ENCODE results near the gene CYLD. TPM values are rescaled to one million over a fixed set of nuclear protein-coding genes. Genes with fewer than 3 reads are reported as not detected.
A peak's percentile ranks its signal among the peaks of the same experiment; 100 is the strongest.

The CYLD gene
- 34.5 TPM for polyA plus RNA-seq (ENCODE audit: insufficient read length)

GRCh38 chr16:50741781-50742575 is at the start of gene CYLD:
Gene CYLD (plus strand): TSS chr16:50742086. CDS start chr16:50749699, 7,613 bp downstream.
- peak; percentile 99 for DNase-seq

DNA sequence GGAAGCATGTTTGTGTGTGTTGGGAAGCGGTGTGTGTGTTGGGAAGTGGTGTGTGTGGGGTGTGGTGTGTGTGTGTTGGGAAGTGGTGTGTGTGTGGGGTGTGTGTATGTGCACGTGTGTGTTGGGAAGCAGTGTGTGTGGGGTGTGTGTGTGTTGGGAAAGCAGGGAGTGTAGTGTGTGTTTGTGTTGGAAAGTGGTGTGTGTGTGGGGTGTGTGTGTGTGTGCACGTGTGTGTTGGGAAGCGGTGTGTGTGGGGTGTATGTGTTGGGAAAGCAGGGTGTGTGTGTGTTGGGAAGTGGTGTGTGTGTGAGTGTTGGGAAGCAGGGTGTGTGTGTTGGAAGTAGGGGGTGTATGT is 49.3 kb upstream of the CYLD start:
- DNase-seq, result no peak

DNA sequence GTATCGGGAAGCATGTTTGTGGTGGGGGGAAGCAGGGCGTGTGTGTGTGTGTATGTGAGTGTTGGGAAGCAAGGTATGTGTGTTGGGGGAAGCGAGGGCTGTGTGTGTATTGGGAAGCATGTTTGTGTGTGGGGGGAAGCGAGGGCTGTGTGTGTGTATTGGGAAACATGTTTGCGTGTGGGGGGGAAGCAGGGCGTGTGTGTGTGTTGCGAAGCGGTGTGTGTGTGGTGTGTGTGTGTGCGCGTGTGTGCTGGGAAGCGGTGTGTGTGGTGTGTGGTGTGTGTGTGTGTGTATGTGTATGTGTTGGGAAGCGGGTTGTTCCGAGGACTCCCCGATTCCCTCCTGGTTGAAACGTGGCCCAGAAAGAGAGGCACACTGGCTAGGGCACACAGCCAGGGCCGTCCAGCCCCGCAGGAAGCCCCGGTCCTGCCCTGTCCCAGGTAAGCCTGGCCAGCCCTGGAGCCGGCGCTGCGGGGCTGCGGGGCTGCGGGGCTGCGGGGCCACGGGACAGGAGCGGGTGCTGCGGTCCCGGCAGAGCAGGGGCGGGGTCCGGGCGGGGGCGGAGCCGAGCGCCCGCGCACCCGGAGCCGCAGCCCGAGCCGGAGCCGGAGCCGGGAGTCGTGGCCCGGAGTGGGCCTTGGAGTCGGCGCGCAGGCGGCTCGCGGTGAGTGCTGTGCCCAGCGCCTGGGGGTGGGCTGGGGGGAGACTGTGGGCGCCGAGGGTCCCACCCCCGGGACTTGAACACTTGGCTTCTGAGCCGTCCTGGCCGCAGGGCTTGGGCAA is 48.7 kb upstream of the CYLD start, which contains the start of gene NOD2:
Gene NOD2 (plus strand): TSS at position 608 of the 783 bp plus-strand sequence. CDS start 5,890 bp downstream, outside the sequence.
- DNase-seq, result no peak

- DNase-seq, result no peak
Measured at GRCh38 chr16:50694206-50694605, 47.7 kb upstream of the CYLD start.

GRCh38 chr16:50695017-50696000 is 46.6 kb upstream of the CYLD start:
- DNase-seq, result no peak

- DNase-seq, result no peak
Measured at GRCh38 chr16:50696126-50696525, 45.8 kb upstream of the CYLD start.

DNA sequence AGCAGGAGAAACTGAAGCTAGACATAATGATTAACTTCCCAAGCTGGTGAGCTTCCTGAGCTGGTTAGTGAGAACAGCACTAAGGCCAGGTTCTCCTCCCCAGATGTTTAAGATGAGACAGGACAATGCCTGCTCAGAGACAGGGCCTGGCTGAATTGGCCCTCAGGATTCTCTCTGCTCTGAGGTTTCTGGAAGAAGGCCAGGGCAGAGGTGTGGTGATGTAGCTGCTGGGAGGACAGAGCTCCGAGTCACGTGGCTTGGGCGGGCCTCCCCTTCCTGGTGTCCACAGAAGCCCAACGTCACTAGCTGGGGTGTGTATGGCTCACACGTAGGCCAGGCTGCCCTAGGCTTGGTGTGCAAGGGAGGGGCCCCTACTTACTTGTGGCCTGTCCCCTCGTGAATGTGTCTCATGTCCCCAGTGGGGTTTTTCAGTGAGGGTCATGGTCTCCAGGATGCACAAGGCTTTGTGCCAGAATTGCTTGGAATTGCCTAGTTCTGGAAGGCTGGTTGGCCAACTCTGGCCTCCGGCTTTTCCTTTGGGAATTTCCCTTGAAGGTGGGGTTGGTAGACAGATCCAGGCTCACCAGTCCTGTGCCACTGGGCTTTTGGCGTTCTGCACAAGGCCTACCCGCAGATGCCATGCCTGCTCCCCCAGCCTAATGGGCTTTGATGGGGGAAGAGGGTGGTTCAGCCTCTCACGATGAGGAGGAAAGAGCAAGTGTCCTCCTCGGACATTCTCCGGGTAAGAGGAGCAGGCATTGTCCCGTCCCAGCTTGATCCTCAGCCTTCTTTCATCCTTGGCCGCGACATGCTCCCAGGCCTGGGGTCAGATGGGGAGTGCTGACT is 45.1 kb upstream of the CYLD start:
- DNase-seq, result no peak

DNA sequence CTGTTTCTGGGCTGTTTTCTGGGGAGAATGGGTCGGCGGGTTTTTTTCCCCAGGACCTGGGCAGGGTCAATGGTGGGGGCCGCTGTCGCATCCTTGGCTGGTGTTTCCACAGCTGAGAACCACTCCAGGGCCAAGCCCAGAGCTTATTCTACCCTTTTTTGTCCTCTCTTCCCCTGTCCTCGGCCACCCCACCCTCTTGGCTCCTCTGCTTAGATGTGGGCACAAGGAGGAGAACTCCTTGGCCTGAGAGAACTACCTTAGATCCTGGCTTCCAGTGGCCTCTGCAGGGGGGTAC is 44.5 kb upstream of the CYLD start:
- DNase-seq, result no peak

DNA sequence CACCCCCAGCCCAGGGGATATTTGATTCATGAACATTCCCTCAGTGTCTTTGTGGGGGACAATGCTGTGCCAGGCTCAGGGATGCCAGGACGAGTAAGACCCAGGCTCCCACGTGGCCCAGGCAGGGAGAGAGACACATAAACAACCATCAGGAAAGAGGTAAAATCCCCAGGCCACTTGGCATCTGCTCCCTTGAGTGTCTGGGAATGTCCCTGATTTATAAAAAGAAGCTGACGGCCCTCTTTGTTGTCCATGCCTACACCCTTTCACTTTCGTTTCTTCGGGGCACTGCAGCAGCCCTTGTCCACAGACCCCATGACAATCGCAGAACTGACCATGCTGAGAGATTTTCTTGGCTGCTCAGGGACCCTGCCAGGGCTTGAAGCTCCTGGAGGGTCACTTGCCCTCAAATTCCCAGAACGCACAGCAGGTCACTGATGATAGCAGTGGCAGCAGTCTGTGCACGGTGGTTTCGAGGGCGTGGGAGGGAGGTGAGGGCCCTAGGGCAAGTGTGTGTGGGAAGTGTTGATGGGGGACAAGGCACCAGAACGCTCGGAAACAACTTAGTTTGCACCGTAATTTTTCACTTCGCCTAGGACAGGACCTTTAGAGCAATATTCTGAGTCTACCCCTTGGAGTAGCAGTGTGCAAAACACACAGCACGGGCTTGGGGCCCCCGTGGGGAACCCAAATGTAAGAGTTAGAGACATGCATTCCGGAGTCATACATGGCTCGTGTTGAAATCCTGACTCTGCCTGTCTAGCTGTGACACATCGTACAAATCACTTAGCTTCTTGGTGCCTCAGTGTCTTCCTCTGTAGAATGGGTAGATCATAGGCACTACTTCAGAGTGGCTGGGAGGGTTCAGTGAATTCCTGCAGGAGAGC is 43.8 kb upstream of the CYLD start:
- no peak for DNase-seq

DNA sequence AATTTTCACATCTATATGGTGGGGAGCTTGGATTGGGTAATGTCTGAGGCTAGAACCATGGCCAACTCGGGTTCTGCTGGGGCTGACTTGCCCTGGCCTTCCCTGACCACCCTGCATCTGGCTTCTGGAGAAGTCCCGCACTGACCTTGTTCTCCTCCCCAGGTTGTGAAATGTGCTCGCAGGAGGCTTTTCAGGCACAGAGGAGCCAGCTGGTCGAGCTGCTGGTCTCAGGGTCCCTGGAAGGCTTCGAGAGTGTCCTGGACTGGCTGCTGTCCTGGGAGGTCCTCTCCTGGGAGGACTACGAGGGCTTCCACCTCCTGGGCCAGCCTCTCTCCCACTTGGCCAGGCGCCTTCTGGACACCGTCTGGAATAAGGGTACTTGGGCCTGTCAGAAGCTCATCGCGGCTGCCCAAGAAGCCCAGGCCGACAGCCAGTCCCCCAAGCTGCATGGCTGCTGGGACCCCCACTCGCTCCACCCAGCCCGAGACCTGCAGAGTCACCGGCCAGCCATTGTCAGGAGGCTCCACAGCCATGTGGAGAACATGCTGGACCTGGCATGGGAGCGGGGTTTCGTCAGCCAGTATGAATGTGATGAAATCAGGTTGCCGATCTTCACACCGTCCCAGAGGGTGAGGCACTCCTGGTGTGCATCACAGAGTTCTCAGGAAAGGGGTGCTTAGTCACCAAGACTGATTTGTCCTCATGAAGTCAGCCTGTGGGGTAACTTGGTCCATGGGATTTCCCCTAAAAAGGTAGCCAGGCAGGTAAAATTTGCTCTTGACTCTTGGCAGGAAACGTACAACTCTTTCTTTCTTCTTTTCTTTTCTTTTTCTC is 42.3 kb upstream of the CYLD start:
- no peak for DNase-seq

DNA sequence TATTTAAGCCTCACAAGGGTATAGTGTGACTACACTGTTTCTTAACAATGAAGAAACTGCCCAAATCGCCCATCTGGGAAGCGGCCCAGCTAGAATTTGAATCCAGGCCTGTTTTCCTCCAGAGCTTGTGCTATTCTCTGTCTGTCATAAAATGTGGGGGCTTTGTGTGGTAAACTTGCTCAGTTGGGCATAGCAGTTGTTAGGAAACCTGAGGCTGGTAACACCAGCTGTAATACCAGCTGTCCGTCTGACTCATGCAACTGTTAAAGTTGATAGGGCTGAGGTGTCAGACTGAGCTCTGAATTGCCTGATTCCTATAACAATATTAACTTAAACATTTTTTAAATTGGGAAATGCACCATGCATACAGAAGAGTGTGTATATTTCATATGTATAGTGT is 39.2 kb upstream of the CYLD start:
- DNase-seq, result no peak

GRCh38 chr16:50704245-50704644 is 37.6 kb upstream of the CYLD start:
- no peak for DNase-seq

GRCh38 chr16:50705436-50706110 is 36.3 kb upstream of the CYLD start:
- no peak for DNase-seq

- DNase-seq, result no peak
Measured at GRCh38 chr16:50706250-50706649, 35.6 kb upstream of the CYLD start.

DNA sequence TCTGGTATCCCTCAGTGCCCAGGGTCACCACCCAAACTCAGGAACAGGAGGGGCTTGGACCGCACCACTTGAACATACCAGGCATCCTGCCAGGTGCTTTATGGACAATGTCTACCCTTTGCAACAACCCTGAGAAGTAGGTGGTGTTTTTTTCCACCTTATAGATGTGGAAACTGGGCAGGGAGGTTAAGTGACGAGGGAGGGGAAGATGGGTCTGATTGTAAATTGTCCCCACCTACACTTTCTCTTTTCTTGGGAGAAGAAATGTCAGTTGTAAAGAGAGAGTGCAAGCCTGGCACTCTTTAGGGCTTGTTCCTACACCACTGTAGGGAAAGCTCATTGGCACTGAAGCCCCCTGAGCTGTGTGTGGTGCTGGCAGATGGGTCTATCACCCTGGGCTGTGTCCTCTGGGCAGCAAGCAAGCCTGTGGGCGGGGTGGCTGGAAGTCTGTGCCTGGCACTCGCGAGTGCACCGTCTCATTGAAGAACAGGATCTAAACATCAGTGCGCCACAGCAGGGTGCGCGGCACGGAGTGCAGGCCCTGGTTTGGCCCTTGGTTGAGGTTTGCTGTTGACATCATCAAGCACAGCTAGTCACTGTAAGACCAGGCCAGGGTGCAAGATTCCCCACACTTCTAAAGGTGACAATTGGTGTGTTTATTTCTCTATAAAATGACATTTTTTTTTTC is 33.4 kb upstream of the CYLD start:
- DNase-seq, result no peak

GRCh38 chr16:50709061-50709684 is 32.7 kb upstream of the CYLD start:
- DNase-seq, result no peak

- no peak for DNase-seq
Measured at GRCh38 chr16:50709980-50710379, 31.9 kb upstream of the CYLD start.

- no peak for DNase-seq
Measured at GRCh38 chr16:50711040-50711439, 30.8 kb upstream of the CYLD start.
